Cardiac muscle cell (in vitro differentiated cells and primary cell): ENCODE results near the gene DGKB. TPM values are rescaled to one million over a fixed set of nuclear protein-coding genes. Genes with fewer than 3 reads are reported as not detected.

Experiments used
- DNase-seq, 2 donors: peaks; one replicate each; pipeline versions ENCODE4 v3.0.0 to v3.0.0-alpha.2; 2010 to 2017; ENCODE audit warnings: low read depth in 1 of 2, low spot score in 1 of 2
- H3K27ac ChIP-seq: fragments of 200-600 bp; sonication (generic); 2 replicates; pipeline ENCODE4 v1.5.1; 2016
- H3K27me3 ChIP-seq: fragments of 200-600 bp; sonication (generic); 2 replicates; pipeline ENCODE4 v1.6.0; 2016; ENCODE audit warnings: control low read depth
- H3K36me3 ChIP-seq: fragments of 200-600 bp; sonication (generic); 2 replicates; pipeline ENCODE4 v1.5.1; 2016; ENCODE audit warnings: control low read depth
- H3K4me1 ChIP-seq: fragments of 200-600 bp; sonication (generic); 2 replicates; pipeline ENCODE4 v1.8.1; 2017; ENCODE audit warnings: low read depth, mild to moderate bottlenecking, mixed run types
- H3K4me3 ChIP-seq: fragments of 200-600 bp; sonication (generic); 2 replicates; pipeline ENCODE4 v1.5.1; 2016; ENCODE audit warnings: mild to moderate bottlenecking
- H3K9me3 ChIP-seq: fragments of 200-600 bp; sonication (generic); 2 replicates; pipeline ENCODE4 v1.5.1; 2017; ENCODE audit warnings: low read depth, mild to moderate bottlenecking, control low read depth
- CTCF ChIP-seq: IDR thresholded peaks from 2 replicates; pipeline ENCODE4 v1.5.1; 2012; ENCODE audit warnings: low read depth, mild to moderate bottlenecking, low read length
- polyA plus RNA-seq: library from polyadenylated mRNA; unstranded; fragments of >200 nt; fragmentation: Nextera tagmentation; extraction: Ambion mirVana; gene quantifications from 2 replicates; pipeline ENCODE4 v1.2.1, GENCODE V29; 2016
- total RNA-seq: library from RNA; depleted of rRNA; stranded (reverse); fragments of >200 nt; gene quantifications from 2 replicates; pipeline ENCODE4 v1.2.3, GENCODE V29; 2016

DGKB gene
- total and polyA plus RNA-seq, 2 experiments from 2014 or later, result 0.07 to 0.86 TPM

GRCh38 chr7:14095233-14095950 lies 807.2 kb downstream of the DGKB start:
- H3K27me3 ChIP-seq, result no peaks in the 10 kb centered on the region
- no peak for TF ChIP-seq CTCF
- H3K27ac ChIP-seq, result no peak overlapping the region
- DNase-seq, result no peak
- no peak overlapping the region for H3K4me3 ChIP-seq
- no peaks in the 10 kb centered on the region for H3K9me3 ChIP-seq
- peaks cover 14% of the 10 kb centered on the region for H3K4me1 ChIP-seq
- no peaks in the 10 kb centered on the region for H3K36me3 ChIP-seq
